Thyroid gland (tissue), 4 donors: Measurements from ENCODE around the gene MYOF. TPM values are rescaled to one million over a fixed set of nuclear protein-coding genes. Genes with fewer than 3 reads are reported as not detected.

ENCODE experiments used
- DNase-seq, 2 donors: peaks; one replicate each; pipeline ENCODE4 v3.0.0-alpha.2; 2019
- H3K27ac ChIP-seq, 3 donors: fragments of 200-600 bp; sonication (generic); 1 replicate in 2 of 3; 2 replicates in 1 of 3; pipeline ENCODE4 v1.5.1; 2016 to 2019; ENCODE audit warnings: mild to moderate bottlenecking in 1 of 3, moderate library complexity in 1 of 3
- H3K27me3 ChIP-seq: fragments of 200-600 bp; sonication (generic); one replicate; pipeline ENCODE4 v1.5.1; 2019
- H3K36me3 ChIP-seq, 2 donors: fragments of 200-600 bp; sonication (generic); one replicate each; pipeline ENCODE4 v1.5.1; 2016 to 2019
- H3K4me1 ChIP-seq, 2 donors: fragments of 200-600 bp; sonication (generic); one replicate each; pipeline ENCODE4 v1.5.1; 2017 to 2019
- H3K4me3 ChIP-seq, 3 donors: fragments of 200-600 bp; sonication (generic); replicated peaks in 1 of 3; 1 replicate in 2 of 3; 2 replicates in 1 of 3; pipeline ENCODE4 v1.5.1; 2016; ENCODE audit warnings: mild to moderate bottlenecking in 1 of 3
- H3K9me3 ChIP-seq: fragments of 200-600 bp; sonication (generic); one replicate; pipeline ENCODE4 v1.5.1; 2017
- CTCF ChIP-seq, 6 experiments: fragments of 200-600 bp in 3 of 6; fragments of 450-650 bp in 3 of 6; sonication (generic) in 3 of 6; IDR thresholded peaks; one replicate each; pipeline ENCODE4 v1.5.1; 2016 to 2019; ENCODE audit warnings: antibody characterized with exemption in 6 of 6, mild to moderate bottlenecking in 2 of 6, inconsistent platforms in 1 of 6, moderate library complexity in 1 of 6
- POLR2A ChIP-seq, 2 donors: fragments of 450-650 bp; IDR thresholded peaks; one replicate each; pipeline ENCODE4 v1.6.1; 2017; ENCODE audit warnings: antibody characterized with exemption in 2 of 2, mild to moderate bottlenecking in 2 of 2, moderate library complexity in 1 of 2
- WGBS, 2 donors: methylation state at CpG; one replicate each; pipeline ENCODE4 v1.1.5; 2017; 5-methylcytosine and 5-hydroxymethylcytosine counted together
- intact Hi-C: fragments of 100-400 bp; cut with DNase I; formaldehyde crosslinking; loops from one replicate; pipeline ENCODE4 v1.15.1; 2023
- total RNA-seq, 4 donors: library from RNA; depleted of rRNA; stranded (reverse); fragments of >200 nt; gene quantifications; one replicate each; pipeline ENCODE4 v1.2.3, GENCODE V29; 2016

The MYOF gene
- total RNA-seq, 4 donors from 2014 or later: 72.3 to 210 (median 118) TPM

GRCh38 chr10:93437946-93438612 lies 44.1 kb downstream of the MYOF start:
- TF ChIP-seq CTCF (IDR thresholded peaks at IDR 0.05): no peak
- TF ChIP-seq POLR2A (IDR thresholded peaks at IDR 0.05): no peak
- H3K9me3 ChIP-seq: no peaks in the 10 kb centered on the region
- H3K4me3 ChIP-seq: no peak overlapping the region
- H3K27ac ChIP-seq: peak overlapping the region; percentile 99 to 100 (median 100)
- WGBS, 2 donors: 71 to 75% methylated on average over 19 of the region's 19 CpGs
- no peaks in the 10 kb centered on the region for H3K27me3 ChIP-seq
- intact Hi-C loops: no loop called here
- peaks cover 70 to 87% of the 10 kb centered on the region in 2 donors for H3K4me1 ChIP-seq
- H3K36me3 ChIP-seq: no peaks in the 10 kb centered on the region
- DNase-seq: no peak

GRCh38 chr10:93437086-93437945 lies 44.8 kb downstream of the MYOF start:
- Histone ChIP-seq H3K9me3 (no peaks in the 10 kb centered on the region), H3K4me1 (peaks cover 68 to 81% of the 10 kb centered on the region in 2 donors), H3K4me3 (no peak overlapping the region), H3K27ac (peak overlapping the region; percentile 99 to 100 (median 100)), H3K27me3 (no peaks in the 10 kb centered on the region), H3K36me3 (no peaks in the 10 kb centered on the region)
- intact Hi-C loops: no loop called here
- TF ChIP-seq CTCF (IDR thresholded peaks at IDR 0.05) (no peak), POLR2A (IDR thresholded peaks at IDR 0.05) (peak in 1 of 2 donors; percentile 79)
- 19 to 24% methylated on average over 18 of the region's 18 CpGs for WGBS, 2 donors
- peak; percentile 90 to 92 for DNase-seq

- DNase-seq: peak; percentile 45 to 49
- 19 to 27% methylated on average over 4 of the region's 4 CpGs for WGBS, 2 donors
- Histone ChIP-seq H3K4me1 (peaks cover 61 to 78% of the 10 kb centered on the region in 2 donors), H3K9me3 (no peaks in the 10 kb centered on the region), H3K36me3 (no peaks in the 10 kb centered on the region), H3K27ac (peak overlapping the region; percentile 99 to 100 (median 100)), H3K4me3 (no peak overlapping the region), H3K27me3 (no peaks in the 10 kb centered on the region)
- TF ChIP-seq CTCF (IDR thresholded peaks at IDR 0.05) (no peak), POLR2A (IDR thresholded peaks at IDR 0.05) (no peak)
- intact Hi-C loops: no loop called here
These were observed 45.5 kb downstream of the MYOF start for GRCh38 chr10:93436591-93437085.

GRCh38 chr10:93435621-93436397 lies 46.3 kb downstream of the MYOF start:
- no peaks in the 10 kb centered on the region for H3K9me3 ChIP-seq
- H3K36me3 ChIP-seq: no peaks in the 10 kb centered on the region
- H3K4me3 ChIP-seq: no peak overlapping the region
- peak in 1 of 2 donors; percentile 30 for DNase-seq
- H3K27ac ChIP-seq: peak overlapping the region; percentile 99 to 100 (median 100)
- intact Hi-C loops: no loop called here
- WGBS, 2 donors: 42 to 44% methylated on average over 5 of the region's 5 CpGs
- TF ChIP-seq POLR2A (IDR thresholded peaks at IDR 0.05) (peak in 1 of 2 donors; percentile 58), CTCF (IDR thresholded peaks at IDR 0.05) (no peak)
- peaks cover 55 to 71% of the 10 kb centered on the region in 2 donors for H3K4me1 ChIP-seq
- H3K27me3 ChIP-seq: no peaks in the 10 kb centered on the region
